Activated CD4-positive, alpha-beta memory T cell treated with anti-CD3 and anti-CD28 coated beads for 36 hours (primary cell): ENCODE results near the gene FUBP3. TPM values are rescaled to one million over a fixed set of nuclear protein-coding genes. Genes with fewer than 3 reads are reported as not detected.

Source experiments
- CTCF ChIA-PET: fragments of 350-600 bp; sonication (Branson Sonifier 250); formaldehyde crosslinking; loops from one replicate; lab custom pipeline; 2021; ENCODE audit warnings: antibody characterized with exemption, inconsistent platforms; lab: Charles Lee
- POLR2A ChIA-PET: fragments of 350-600 bp; sonication (Branson Sonifier 250); formaldehyde crosslinking; loops from one replicate; lab custom pipeline; 2021; ENCODE audit warnings: antibody characterized with exemption; lab: Charles Lee
- DNase-seq: peaks from one replicate; pipeline ENCODE4 v3.0.0-alpha.2; 2020
- H3K27ac Mint-ChIP-seq: one replicate; pipeline ENCODE4 v1.8.0; 2021; ENCODE audit warnings: mixed read lengths
- H3K27me3 Mint-ChIP-seq: one replicate; pipeline ENCODE4 v1.8.0; 2021; ENCODE audit warnings: mixed read lengths
- H3K36me3 Mint-ChIP-seq: one replicate; pipeline ENCODE4 v1.8.0; 2021; ENCODE audit warnings: mixed read lengths
- H3K4me1 Mint-ChIP-seq: one replicate; pipeline ENCODE4 v1.8.0; 2021; ENCODE audit warnings: low read depth, mixed read lengths
- H3K4me3 Mint-ChIP-seq: one replicate; pipeline ENCODE4 v1.8.0; 2021; ENCODE audit warnings: mild to moderate bottlenecking, mixed read lengths
- H3K9me3 Mint-ChIP-seq: one replicate; pipeline ENCODE4 v1.8.0; 2021; ENCODE audit warnings: mixed read lengths
- intact Hi-C: fragments of 100-400 bp; cut with micrococcal nuclease; formaldehyde crosslinking; loops from one replicate; pipeline ENCODE4 v1.15.1; 2023
- total RNA-seq, 2 experiments: library from RNA; stranded (reverse); gene quantifications; one replicate each; pipeline ENCODE4 v1.2.3, GENCODE V29; 2021

FUBP3 gene
- total RNA-seq, 2 experiments from 2014 or later: 31.8 to 37.5 TPM

- ChIA-PET POLR2A (no interaction called here), CTCF (interaction anchor here (1.2 kb wide), 1 partner anchor 90 kb away, joined by 3 read pairs; no protein-coding TSS in a partner anchor)
- intact Hi-C loops: no loop called here
- Mint-ChIP-seq H3K36me3 (peaks cover 31% of the 10 kb centered on the region), H3K27ac (no peak overlapping the region), H3K27me3 (no peaks in the 10 kb centered on the region), H3K4me1 (no peaks in the 10 kb centered on the region), H3K4me3 (no peak overlapping the region), H3K9me3 (no peaks in the 10 kb centered on the region)
- DNase-seq: no peak
Measured at GRCh38 chr9:130610862-130611707, 31.7 kb downstream of the FUBP3 start.

GRCh38 chr9:130616451-130616850 is 37.1 kb downstream of the FUBP3 start:
- ChIA-PET POLR2A (no interaction called here), CTCF (no interaction called here)
- no peaks in the 10 kb centered on the region for H3K9me3 Mint-ChIP-seq
- intact Hi-C loops: no loop called here
- no peak for DNase-seq
- H3K36me3 Mint-ChIP-seq: peaks cover 50% of the 10 kb centered on the region
- no peaks in the 10 kb centered on the region for H3K4me1 Mint-ChIP-seq
- no peak overlapping the region for H3K27ac Mint-ChIP-seq
- no peaks in the 10 kb centered on the region for H3K27me3 Mint-ChIP-seq
- H3K4me3 Mint-ChIP-seq: no peak overlapping the region

- no peak for DNase-seq
- POLR2A ChIA-PET: no interaction called here
- Mint-ChIP-seq H3K4me1 (no peaks in the 10 kb centered on the region), H3K27me3 (no peaks in the 10 kb centered on the region), H3K4me3 (no peak overlapping the region), H3K9me3 (no peaks in the 10 kb centered on the region), H3K36me3 (peaks cover 44% of the 10 kb centered on the region), H3K27ac (no peak overlapping the region)
- CTCF ChIA-PET: interaction anchor here (1.5 kb wide), 1 partner anchor 59 kb away, joined by 5 read pairs; no protein-coding TSS in a partner anchor
- intact Hi-C loops: no loop called here
Measured at GRCh38 chr9:130623466-130623865, 44.1 kb downstream of the FUBP3 start.

- Mint-ChIP-seq H3K27ac (no peak overlapping the region), H3K27me3 (no peaks in the 10 kb centered on the region), H3K4me1 (no peaks in the 10 kb centered on the region), H3K36me3 (peaks cover 44% of the 10 kb centered on the region), H3K9me3 (no peaks in the 10 kb centered on the region), H3K4me3 (no peak overlapping the region)
- no peak for DNase-seq
- intact Hi-C loops: no loop called here
- CTCF ChIA-PET: no interaction called here
- POLR2A ChIA-PET: no interaction called here
Measured at GRCh38 chr9:130624154-130624553, 44.8 kb downstream of the FUBP3 start.

GRCh38 chr9:130626249-130626996 is 47.0 kb downstream of the FUBP3 start:
- no peak overlapping the region for H3K27ac Mint-ChIP-seq

GRCh38 chr9:130627051-130627450 is 47.7 kb downstream of the FUBP3 start:
- no peaks in the 10 kb centered on the region for H3K9me3 Mint-ChIP-seq
- intact Hi-C loops: no loop called here
- H3K27me3 Mint-ChIP-seq: no peaks in the 10 kb centered on the region
- no peak overlapping the region for H3K4me3 Mint-ChIP-seq
- no peaks in the 10 kb centered on the region for H3K4me1 Mint-ChIP-seq
- DNase-seq: no peak
- no peak overlapping the region for H3K27ac Mint-ChIP-seq
- ChIA-PET CTCF (no interaction called here), POLR2A (no interaction called here)
- peaks cover 43% of the 10 kb centered on the region for H3K36me3 Mint-ChIP-seq

More at GRCh38 chr9:130626249-130626996, 47.0 kb downstream of the FUBP3 start:
- Mint-ChIP-seq H3K4me3 (no peak overlapping the region), H3K9me3 (no peaks in the 10 kb centered on the region), H3K4me1 (no peaks in the 10 kb centered on the region), H3K27me3 (no peaks in the 10 kb centered on the region), H3K36me3 (peaks cover 37% of the 10 kb centered on the region)
- intact Hi-C loops: no loop called here
- ChIA-PET POLR2A (no interaction called here), CTCF (no interaction called here)
- no peak for DNase-seq

- no peaks in the 10 kb centered on the region for H3K27me3 Mint-ChIP-seq
- no peak overlapping the region for H3K27ac Mint-ChIP-seq
- ChIA-PET POLR2A (no interaction called here), CTCF (interaction anchor here (0.6 kb wide), 1 partner anchor 167 kb away, joined by 3 read pairs; no protein-coding TSS in a partner anchor)
- no peak overlapping the region for H3K4me3 Mint-ChIP-seq
- DNase-seq: no peak
- H3K4me1 Mint-ChIP-seq: no peaks in the 10 kb centered on the region
- peaks cover 43% of the 10 kb centered on the region for H3K36me3 Mint-ChIP-seq
- no peaks in the 10 kb centered on the region for H3K9me3 Mint-ChIP-seq
- intact Hi-C loops: no loop called here
Measured at GRCh38 chr9:130627896-130628792, 48.8 kb downstream of the FUBP3 start.

GRCh38 chr9:130629443-130630070 is 50.2 kb downstream of the FUBP3 start:
- DNase-seq: no peak
- POLR2A ChIA-PET: no interaction called here
- H3K9me3 Mint-ChIP-seq: no peaks in the 10 kb centered on the region
- H3K27me3 Mint-ChIP-seq: no peaks in the 10 kb centered on the region
- intact Hi-C loops: no loop called here
- no peak overlapping the region for H3K4me3 Mint-ChIP-seq
- CTCF ChIA-PET: no interaction called here
- H3K4me1 Mint-ChIP-seq: no peaks in the 10 kb centered on the region
- no peak overlapping the region for H3K27ac Mint-ChIP-seq
- H3K36me3 Mint-ChIP-seq: peaks cover 35% of the 10 kb centered on the region

- CTCF ChIA-PET: no interaction called here
- POLR2A ChIA-PET: no interaction called here
- Mint-ChIP-seq H3K9me3 (no peaks in the 10 kb centered on the region), H3K36me3 (peaks cover 40% of the 10 kb centered on the region), H3K27ac (no peak overlapping the region), H3K27me3 (no peaks in the 10 kb centered on the region), H3K4me3 (no peak overlapping the region), H3K4me1 (no peaks in the 10 kb centered on the region)
- intact Hi-C loops: no loop called here
- DNase-seq: no peak
Measured at GRCh38 chr9:130630071-130630450, 50.7 kb downstream of the FUBP3 start.

- Mint-ChIP-seq H3K36me3 (peaks cover 36% of the 10 kb centered on the region), H3K27ac (no peak overlapping the region)
Measured at GRCh38 chr9:130630506-130631330, 51.3 kb downstream of the FUBP3 start.

More at GRCh38 chr9:130630506-130631330, 51.3 kb downstream of the FUBP3 start:
- Mint-ChIP-seq H3K4me1 (no peaks in the 10 kb centered on the region), H3K4me3 (no peak overlapping the region), H3K9me3 (no peaks in the 10 kb centered on the region), H3K27me3 (no peaks in the 10 kb centered on the region)
- intact Hi-C loops: no loop called here
- DNase-seq: no peak
- ChIA-PET POLR2A (no interaction called here), CTCF (no interaction called here)
